Measurements from ENCODE around the gene RAB7B.

- no peak for TF ChIP-seq EZH2phosphoT487 (conservative IDR thresholded peaks at IDR 0.05; ENCODE audit: low read length)
- TF ChIP-seq, protein P1, sequence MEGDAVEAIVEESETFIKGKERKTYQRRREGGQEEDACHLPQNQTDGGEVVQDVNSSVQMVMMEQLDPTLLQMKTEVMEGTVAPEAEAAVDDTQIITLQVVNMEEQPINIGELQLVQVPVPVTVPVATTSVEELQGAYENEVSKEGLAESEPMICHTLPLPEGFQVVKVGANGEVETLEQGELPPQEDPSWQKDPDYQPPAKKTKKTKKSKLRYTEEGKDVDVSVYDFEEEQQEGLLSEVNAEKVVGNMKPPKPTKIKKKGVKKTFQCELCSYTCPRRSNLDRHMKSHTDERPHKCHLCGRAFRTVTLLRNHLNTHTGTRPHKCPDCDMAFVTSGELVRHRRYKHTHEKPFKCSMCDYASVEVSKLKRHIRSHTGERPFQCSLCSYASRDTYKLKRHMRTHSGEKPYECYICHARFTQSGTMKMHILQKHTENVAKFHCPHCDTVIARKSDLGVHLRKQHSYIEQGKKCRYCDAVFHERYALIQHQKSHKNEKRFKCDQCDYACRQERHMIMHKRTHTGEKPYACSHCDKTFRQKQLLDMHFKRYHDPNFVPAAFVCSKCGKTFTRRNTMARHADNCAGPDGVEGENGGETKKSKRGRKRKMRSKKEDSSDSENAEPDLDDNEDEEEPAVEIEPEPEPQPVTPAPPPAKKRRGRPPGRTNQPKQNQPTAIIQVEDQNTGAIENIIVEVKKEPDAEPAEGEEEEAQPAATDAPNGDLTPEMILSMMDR (IDR thresholded peaks at IDR 0.05; ENCODE audit: insufficient read depth, low read length, poor library complexity, severe bottlenecking) = no peak
Measured at GRCh38 chr1:206021626-206022365, 18.6 kb upstream of the RAB7B start.
